HAP-1 (cell line): ENCODE data around the gene ATP6V0A1.
"Not testable (repeated sequence)": the region's sequence is repeated elsewhere in the genome, so short reads cannot be mapped to it uniquely, and the experiment has no call there.

Source experiments
- DNase-seq, 2 experiments: peaks; one replicate each; pipeline ENCODE4 v3.0.0-alpha.2; 2016 to 2020; ENCODE audit warnings: low spot score in 2 of 2
- H3K27me3 ChIP-seq: fragments of 250-450 bp; sonication (Bioruptor Pico); 2 replicates; pipeline ENCODE4 v1.5.1; 2020; ENCODE audit warnings: low read depth, mild to moderate bottlenecking, moderate library complexity
- H3K36me3 ChIP-seq: fragments of 250-450 bp; sonication (Bioruptor Pico); replicated peaks from 2 replicates; pipeline ENCODE4 v1.5.1; 2020; ENCODE audit warnings: mild to moderate bottlenecking
- H3K4me1 ChIP-seq: fragments of 250-450 bp; sonication (Bioruptor Pico); 2 replicates; pipeline ENCODE4 v1.5.1; 2020; ENCODE audit warnings: mild to moderate bottlenecking
- H3K4me3 ChIP-seq: fragments of 250-450 bp; sonication (Bioruptor Pico); 2 replicates; pipeline ENCODE4 v1.5.1; 2020; ENCODE audit warnings: mild to moderate bottlenecking, moderate library complexity
- H3K9me3 ChIP-seq: fragments of 250-450 bp; sonication (Bioruptor Pico); 2 replicates; pipeline ENCODE4 v1.5.1; 2020; ENCODE audit warnings: mild to moderate bottlenecking, moderate library complexity
- in situ Hi-C: fragments of 300-500 bp; cut with MboI; formaldehyde crosslinking; loops from 3 replicates; pipeline ENCODE4 v1.14.3; 2020; ENCODE audit warnings: low sequenced_read_pairs, inconsistent platforms, mixed read lengths

ATP6V0A1 gene

GRCh38 chr17:42475835-42476234 lies 17.2 kb downstream of the ATP6V0A1 start:
- Histone ChIP-seq H3K9me3 (no peaks in the 10 kb centered on the region), H3K4me1 (no peaks in the 10 kb centered on the region), H3K27me3 (no peaks in the 10 kb centered on the region), H3K4me3 (no peak overlapping the region), H3K36me3 (peaks cover 45% of the 10 kb centered on the region)
- in situ Hi-C loops = no loop called here
- DNase-seq = no peak

GRCh38 chr17:42476411-42476810 lies 17.7 kb downstream of the ATP6V0A1 start:
- Histone ChIP-seq H3K4me3 (no peak overlapping the region), H3K27me3 (no peaks in the 10 kb centered on the region), H3K36me3 (peaks cover 48% of the 10 kb centered on the region), H3K9me3 (no peaks in the 10 kb centered on the region), H3K4me1 (no peaks in the 10 kb centered on the region)
- in situ Hi-C loops = no loop called here
- DNase-seq = no peak

- DNase-seq = no peak
- peaks cover 53% of the 10 kb centered on the region for H3K36me3 ChIP-seq
- H3K27me3 ChIP-seq = no peaks in the 10 kb centered on the region
- in situ Hi-C loops = no loop called here
- no peaks in the 10 kb centered on the region for H3K4me1 ChIP-seq
- H3K4me3 ChIP-seq = no peak overlapping the region
- H3K9me3 ChIP-seq = no peaks in the 10 kb centered on the region
These were observed 18.5 kb downstream of the ATP6V0A1 start for GRCh38 chr17:42477173-42477572.

DNA sequence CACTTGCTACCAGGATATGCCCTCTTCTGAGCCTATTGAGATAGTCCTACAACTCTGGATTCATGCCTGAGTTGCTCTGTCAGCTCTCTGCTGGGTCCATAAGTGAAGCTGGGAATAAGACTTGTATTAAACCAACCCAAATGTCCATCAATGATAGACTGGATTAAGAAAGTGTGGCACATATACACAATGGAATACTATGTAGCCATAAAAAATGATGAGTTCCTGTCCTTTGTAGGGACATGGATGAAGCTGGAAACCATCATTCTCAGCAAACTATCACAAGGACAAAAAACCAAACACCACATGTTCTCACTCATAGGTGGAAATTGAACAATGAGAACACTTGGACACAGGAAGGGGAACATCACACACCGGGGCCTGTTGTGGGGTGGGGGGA lies 19.1 kb downstream of the ATP6V0A1 start:
- in situ Hi-C loops, H3K4me1 ChIP-seq, H3K9me3 ChIP-seq, H3K27me3 ChIP-seq, DNase-seq, H3K4me3 ChIP-seq: not testable (repeated sequence)
- H3K36me3 ChIP-seq = peaks cover 55% of the 10 kb centered on the region

DNA sequence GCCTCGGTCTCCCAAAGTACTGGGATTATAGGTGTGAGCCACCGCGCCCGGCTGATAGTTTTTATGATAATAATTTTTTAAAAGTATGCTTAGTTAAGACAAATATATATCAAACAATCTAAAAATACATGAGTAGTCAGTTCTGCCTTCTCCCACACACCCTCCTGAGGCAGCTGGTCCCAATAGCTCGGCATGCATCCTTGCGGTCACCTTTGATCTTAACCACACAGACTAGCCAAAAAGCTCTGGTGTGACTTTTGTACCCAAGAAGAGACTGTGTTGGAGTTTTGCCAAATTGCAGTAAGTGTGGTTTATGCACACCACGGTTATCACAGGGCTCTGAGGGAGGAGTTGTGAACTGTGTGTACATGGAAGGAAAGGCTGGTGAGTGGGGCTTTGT lies 25.6 kb downstream of the ATP6V0A1 start:
- Histone ChIP-seq H3K36me3 (peaks cover 71% of the 10 kb centered on the region), H3K4me1 (no peaks in the 10 kb centered on the region), H3K27me3 (no peaks in the 10 kb centered on the region), H3K9me3 (no peaks in the 10 kb centered on the region), H3K4me3 (no peak overlapping the region)
- DNase-seq = no peak
- in situ Hi-C loops = no loop called here

DNA sequence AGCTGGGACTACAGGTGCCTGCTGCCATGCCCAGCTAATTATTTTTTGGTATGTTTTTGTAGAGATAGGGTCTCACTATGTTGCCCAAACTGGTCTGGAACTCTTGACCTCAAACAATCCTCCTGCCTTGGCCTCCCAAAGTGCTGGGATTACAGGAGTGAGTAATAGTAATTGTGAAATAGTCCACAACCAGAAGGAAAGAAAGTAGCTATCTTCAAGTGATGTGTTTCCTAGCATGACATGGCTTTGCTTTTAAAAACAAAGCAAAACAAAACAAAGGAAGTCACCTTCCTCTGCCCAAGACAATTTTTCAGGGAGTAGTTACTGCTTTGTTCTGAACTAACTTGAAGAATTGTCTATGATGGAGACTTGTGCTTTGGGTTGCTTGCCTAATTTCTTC lies 27.0 kb downstream of the ATP6V0A1 start:
- Histone ChIP-seq H3K9me3 (no peaks in the 10 kb centered on the region), H3K4me3 (no peak overlapping the region), H3K36me3 (peaks cover 73% of the 10 kb centered on the region), H3K27me3 (no peaks in the 10 kb centered on the region), H3K4me1 (no peaks in the 10 kb centered on the region)
- DNase-seq = no peak
- in situ Hi-C loops = no loop called here

DNA sequence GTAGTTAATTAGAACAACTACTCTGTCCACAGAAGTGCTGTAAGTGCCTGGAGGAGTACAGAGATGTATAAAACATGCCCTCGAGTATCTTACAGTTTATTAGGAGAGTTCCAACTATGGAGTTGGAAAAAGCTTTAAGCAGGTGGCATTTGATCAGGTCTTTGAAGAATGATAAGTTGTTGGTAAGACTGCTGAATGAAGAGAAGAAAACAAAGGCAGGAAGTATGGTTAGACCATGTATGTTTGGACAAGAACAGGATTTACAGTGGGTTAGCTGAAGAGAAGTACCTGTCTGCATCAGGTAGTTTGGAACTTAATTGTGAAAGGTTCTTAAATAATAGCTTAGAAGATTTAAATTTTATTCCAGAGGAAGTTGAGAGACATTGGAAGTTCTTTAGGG lies 29.4 kb downstream of the ATP6V0A1 start:
- H3K9me3 ChIP-seq = no peaks in the 10 kb centered on the region
- H3K4me1 ChIP-seq = no peaks in the 10 kb centered on the region
- in situ Hi-C loops = no loop called here
- no peak for DNase-seq
- no peaks in the 10 kb centered on the region for H3K27me3 ChIP-seq
- H3K36me3 ChIP-seq = peaks cover 67% of the 10 kb centered on the region
- no peak overlapping the region for H3K4me3 ChIP-seq

DNA sequence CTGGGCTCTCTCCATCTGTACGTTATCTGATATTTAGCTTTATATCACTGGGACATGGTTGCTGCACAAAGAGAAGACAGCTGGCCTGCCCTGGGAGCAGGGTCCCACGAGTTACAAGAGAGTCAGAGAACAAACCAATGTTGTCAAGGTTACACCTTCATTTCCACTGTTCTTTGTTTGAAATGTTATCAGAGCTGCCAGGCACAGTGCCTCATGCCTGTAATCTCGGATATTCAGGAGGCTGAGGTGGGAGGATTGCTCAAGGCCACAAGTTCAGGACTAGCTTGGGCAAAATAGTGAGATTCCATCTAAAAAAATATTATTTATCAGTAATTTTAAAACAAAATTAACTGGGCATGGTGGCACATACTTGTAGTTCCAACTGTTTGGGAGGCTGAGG lies 34.6 kb downstream of the ATP6V0A1 start:
- no peak for DNase-seq
- Histone ChIP-seq H3K9me3 (no peaks in the 10 kb centered on the region), H3K4me3 (no peak overlapping the region), H3K4me1 (no peaks in the 10 kb centered on the region), H3K27me3 (no peaks in the 10 kb centered on the region), H3K36me3 (peaks cover 52% of the 10 kb centered on the region)
- in situ Hi-C loops = no loop called here

DNA sequence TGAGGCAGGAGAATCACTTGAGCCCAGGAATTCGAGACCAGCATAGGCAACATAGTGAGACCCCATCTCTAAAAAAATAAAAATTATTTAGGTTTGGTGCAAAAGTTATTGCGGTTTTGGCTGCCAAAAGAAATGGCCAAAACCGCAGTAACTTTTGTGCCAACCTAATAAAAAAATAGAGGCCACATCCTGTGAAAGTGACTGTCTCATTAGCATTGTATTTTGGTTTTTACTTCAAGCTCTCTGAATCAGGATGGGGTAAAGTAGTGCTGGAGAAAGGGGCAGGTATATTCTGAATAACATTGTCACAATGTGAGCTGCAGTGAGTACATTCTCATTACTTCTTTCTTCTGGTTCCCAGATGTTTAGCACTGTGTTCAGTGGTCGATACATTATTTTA lies 36.0 kb downstream of the ATP6V0A1 start:
- Histone ChIP-seq H3K9me3 (no peaks in the 10 kb centered on the region), H3K36me3 (peaks cover 55% of the 10 kb centered on the region), H3K4me1 (no peaks in the 10 kb centered on the region), H3K4me3 (no peak overlapping the region), H3K27me3 (no peaks in the 10 kb centered on the region)
- no peak for DNase-seq
- in situ Hi-C loops = no loop called here

GRCh38 chr17:42498828-42499227 lies 40.1 kb downstream of the ATP6V0A1 start:
- Histone ChIP-seq H3K4me1 (no peaks in the 10 kb centered on the region), H3K9me3 (no peaks in the 10 kb centered on the region), H3K36me3 (peaks cover 44% of the 10 kb centered on the region), H3K27me3 (no peaks in the 10 kb centered on the region), H3K4me3 (no peak overlapping the region)
- no peak for DNase-seq
- in situ Hi-C loops = no loop called here

GRCh38 chr17:42502091-42502490 lies 43.4 kb downstream of the ATP6V0A1 start:
- Histone ChIP-seq H3K36me3 (peaks cover 41% of the 10 kb centered on the region), H3K27me3 (no peaks in the 10 kb centered on the region), H3K4me1 (no peaks in the 10 kb centered on the region), H3K9me3 (no peaks in the 10 kb centered on the region), H3K4me3 (no peak overlapping the region)
- DNase-seq = no peak
- in situ Hi-C loops = no loop called here

DNA sequence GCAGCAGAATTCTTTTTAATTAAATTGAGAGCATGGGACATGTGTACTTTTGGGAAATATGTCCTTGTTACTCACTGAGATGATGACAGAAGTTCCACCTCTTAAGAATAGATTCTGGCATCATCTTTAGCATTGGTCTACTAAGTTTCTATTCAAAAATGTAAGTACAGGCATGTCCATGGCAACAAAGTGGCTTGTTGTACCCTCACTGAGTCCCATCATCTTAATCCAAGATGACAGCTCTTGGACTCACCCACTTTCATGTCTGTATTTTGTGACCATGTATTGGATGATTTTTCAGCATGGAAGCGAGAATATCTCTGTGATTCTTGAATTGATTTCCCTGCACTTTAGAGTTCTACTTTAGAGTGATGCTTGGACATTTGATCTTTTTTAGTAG lies 44.2 kb downstream of the ATP6V0A1 start:
- Histone ChIP-seq H3K9me3 (no peaks in the 10 kb centered on the region), H3K4me3 (no peak overlapping the region), H3K27me3 (no peaks in the 10 kb centered on the region), H3K4me1 (no peaks in the 10 kb centered on the region), H3K36me3 (peaks cover 48% of the 10 kb centered on the region)
- DNase-seq = no peak
- in situ Hi-C loops = no loop called here

DNA sequence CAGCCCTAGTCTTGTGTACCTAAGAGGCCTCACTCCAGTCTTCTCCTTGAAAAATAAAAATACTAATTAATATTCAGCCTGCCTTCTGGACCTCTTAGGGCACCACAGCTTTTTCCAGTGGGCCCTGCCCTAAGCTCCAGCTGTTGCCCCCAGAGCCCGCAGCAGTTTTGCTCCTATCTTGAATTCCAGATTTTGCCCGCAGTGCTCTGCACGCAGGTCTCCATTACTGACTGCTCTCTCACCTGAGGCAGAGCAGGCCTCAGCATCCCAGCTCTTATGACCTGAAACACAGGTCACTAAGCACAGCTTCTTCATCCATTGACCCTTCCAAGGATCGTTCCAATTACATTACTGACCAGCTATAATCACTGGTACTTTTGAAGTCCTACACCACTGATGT lies 49.0 kb downstream of the ATP6V0A1 start:
- Histone ChIP-seq H3K9me3 (no peaks in the 10 kb centered on the region), H3K4me3 (no peak overlapping the region), H3K36me3 (peaks cover 44% of the 10 kb centered on the region), H3K4me1 (no peaks in the 10 kb centered on the region), H3K27me3 (no peaks in the 10 kb centered on the region)
- no peak for DNase-seq
- in situ Hi-C loops = no loop called here

GRCh38 chr17:42508426-42509165 lies 49.9 kb downstream of the ATP6V0A1 start:
- no peaks in the 10 kb centered on the region for H3K9me3 ChIP-seq
- DNase-seq = no peak
- H3K36me3 ChIP-seq = peaks cover 38% of the 10 kb centered on the region
- H3K4me1 ChIP-seq = no peaks in the 10 kb centered on the region
- in situ Hi-C loops = no loop called here
- no peak overlapping the region for H3K4me3 ChIP-seq
- H3K27me3 ChIP-seq = no peaks in the 10 kb centered on the region

DNA sequence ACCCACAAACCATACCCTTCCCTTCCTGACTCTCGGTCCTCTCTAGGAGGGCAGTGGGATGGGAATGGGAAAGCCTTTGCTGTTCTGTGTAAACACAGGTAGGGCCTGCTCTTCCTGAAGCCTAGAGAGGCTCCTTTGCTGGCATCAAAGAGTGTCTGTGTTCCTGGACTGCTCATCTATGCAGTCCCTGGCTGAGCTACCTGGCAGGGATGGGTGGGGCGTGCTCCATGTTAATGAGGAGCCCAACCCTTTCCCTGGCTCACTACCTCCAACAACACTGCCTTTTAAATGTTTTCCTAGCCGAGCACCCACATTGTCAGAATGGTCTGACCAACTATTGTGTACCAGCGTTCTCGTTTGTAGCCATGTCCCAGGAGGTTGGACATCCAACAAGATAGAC lies 50.7 kb downstream of the ATP6V0A1 start:
- H3K4me1 ChIP-seq = no peaks in the 10 kb centered on the region
- no peak for DNase-seq
- peaks cover 31% of the 10 kb centered on the region for H3K36me3 ChIP-seq
- H3K4me3 ChIP-seq = no peak overlapping the region
- H3K27me3 ChIP-seq = no peaks in the 10 kb centered on the region
- in situ Hi-C loops = no loop called here
- H3K9me3 ChIP-seq = no peaks in the 10 kb centered on the region
